Measurements from ENCODE around the gene ATP10B.

DNA sequence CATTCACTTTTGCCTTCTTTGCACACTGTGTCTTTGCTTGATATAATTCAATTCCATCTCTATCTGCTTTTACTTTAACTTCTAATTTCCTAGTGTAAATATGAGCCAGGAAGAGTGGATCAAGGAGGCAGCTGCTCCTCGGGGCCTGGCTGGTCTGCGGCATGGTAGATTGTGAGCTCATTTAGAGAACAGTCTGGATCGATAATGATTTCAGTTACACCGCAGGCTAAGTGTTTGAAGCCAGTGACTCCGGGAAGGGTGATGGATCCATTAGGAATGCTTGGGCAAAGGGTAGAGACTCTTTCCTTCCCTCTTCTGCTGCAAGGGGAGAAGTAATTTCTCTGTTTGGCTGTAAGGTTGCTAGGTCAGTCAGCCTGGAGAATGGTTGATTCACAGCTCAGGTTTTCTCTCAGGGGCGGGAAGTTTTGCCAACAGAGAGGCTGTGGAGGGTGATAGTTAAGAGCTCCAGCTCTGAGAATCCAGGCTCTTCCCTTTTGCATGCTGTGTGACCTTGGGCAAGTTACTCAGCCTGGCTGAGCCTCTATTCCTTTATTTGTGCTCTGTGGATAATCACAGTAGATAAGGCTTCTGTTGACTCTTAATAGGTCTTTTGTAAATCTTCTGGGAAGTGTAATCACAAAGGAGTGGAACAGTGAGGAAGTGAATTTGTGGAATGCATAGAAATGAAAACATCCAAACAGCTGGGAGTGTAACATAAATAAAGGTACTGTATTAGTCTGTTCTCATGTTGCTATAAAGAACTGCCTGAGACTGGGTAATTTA lies 331.2 kb downstream of the ATP10B start:
- TF ChIP-seq ZNF12 (CRISPR knock-in tag; IDR thresholded peaks at IDR 0.05) = no peak
- TF ChIP-seq, protein P1, sequence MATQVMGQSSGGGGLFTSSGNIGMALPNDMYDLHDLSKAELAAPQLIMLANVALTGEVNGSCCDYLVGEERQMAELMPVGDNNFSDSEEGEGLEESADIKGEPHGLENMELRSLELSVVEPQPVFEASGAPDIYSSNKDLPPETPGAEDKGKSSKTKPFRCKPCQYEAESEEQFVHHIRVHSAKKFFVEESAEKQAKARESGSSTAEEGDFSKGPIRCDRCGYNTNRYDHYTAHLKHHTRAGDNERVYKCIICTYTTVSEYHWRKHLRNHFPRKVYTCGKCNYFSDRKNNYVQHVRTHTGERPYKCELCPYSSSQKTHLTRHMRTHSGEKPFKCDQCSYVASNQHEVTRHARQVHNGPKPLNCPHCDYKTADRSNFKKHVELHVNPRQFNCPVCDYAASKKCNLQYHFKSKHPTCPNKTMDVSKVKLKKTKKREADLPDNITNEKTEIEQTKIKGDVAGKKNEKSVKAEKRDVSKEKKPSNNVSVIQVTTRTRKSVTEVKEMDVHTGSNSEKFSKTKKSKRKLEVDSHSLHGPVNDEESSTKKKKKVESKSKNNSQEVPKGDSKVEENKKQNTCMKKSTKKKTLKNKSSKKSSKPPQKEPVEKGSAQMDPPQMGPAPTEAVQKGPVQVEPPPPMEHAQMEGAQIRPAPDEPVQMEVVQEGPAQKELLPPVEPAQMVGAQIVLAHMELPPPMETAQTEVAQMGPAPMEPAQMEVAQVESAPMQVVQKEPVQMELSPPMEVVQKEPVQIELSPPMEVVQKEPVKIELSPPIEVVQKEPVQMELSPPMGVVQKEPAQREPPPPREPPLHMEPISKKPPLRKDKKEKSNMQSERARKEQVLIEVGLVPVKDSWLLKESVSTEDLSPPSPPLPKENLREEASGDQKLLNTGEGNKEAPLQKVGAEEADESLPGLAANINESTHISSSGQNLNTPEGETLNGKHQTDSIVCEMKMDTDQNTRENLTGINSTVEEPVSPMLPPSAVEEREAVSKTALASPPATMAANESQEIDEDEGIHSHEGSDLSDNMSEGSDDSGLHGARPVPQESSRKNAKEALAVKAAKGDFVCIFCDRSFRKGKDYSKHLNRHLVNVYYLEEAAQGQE (IDR thresholded peaks at IDR 0.05; ENCODE audit: borderline replicate concordance in 1 of 2, low read depth in 1 of 2, low read length in 2 of 2) = no peak
- TF ChIP-seq ZFX (CRISPR knock-in tag; IDR thresholded peaks at IDR 0.05; ENCODE audit: low read depth) = no peak
- no peak for TF ChIP-seq BRCA1 (CRISPR knock-in tag; IDR thresholded peaks at IDR 0.05)
- TF ChIP-seq, protein P2, sequence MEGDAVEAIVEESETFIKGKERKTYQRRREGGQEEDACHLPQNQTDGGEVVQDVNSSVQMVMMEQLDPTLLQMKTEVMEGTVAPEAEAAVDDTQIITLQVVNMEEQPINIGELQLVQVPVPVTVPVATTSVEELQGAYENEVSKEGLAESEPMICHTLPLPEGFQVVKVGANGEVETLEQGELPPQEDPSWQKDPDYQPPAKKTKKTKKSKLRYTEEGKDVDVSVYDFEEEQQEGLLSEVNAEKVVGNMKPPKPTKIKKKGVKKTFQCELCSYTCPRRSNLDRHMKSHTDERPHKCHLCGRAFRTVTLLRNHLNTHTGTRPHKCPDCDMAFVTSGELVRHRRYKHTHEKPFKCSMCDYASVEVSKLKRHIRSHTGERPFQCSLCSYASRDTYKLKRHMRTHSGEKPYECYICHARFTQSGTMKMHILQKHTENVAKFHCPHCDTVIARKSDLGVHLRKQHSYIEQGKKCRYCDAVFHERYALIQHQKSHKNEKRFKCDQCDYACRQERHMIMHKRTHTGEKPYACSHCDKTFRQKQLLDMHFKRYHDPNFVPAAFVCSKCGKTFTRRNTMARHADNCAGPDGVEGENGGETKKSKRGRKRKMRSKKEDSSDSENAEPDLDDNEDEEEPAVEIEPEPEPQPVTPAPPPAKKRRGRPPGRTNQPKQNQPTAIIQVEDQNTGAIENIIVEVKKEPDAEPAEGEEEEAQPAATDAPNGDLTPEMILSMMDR (CRISPR knock-in tag; IDR thresholded peaks at IDR 0.05) = no peak
- TF ChIP-seq GABPA (IDR thresholded peaks at IDR 0.05; ENCODE audit: low read depth, low read length) = no peak
- TF ChIP-seq GABPA (CRISPR knock-in tag; IDR thresholded peaks at IDR 0.05; ENCODE audit: low read depth) = no peak
- no peak for TF ChIP-seq EP300 (IDR thresholded peaks at IDR 0.05; ENCODE audit: low read depth in 2 of 2, low read length in 2 of 2)
- no peak for TF ChIP-seq EP300 (CRISPR knock-in tag; IDR thresholded peaks at IDR 0.05; ENCODE audit: borderline replicate concordance)
- TF ChIP-seq GTF2F1 (IDR thresholded peaks at IDR 0.05; ENCODE audit: low read length) = no peak
- TF ChIP-seq, protein P3, sequence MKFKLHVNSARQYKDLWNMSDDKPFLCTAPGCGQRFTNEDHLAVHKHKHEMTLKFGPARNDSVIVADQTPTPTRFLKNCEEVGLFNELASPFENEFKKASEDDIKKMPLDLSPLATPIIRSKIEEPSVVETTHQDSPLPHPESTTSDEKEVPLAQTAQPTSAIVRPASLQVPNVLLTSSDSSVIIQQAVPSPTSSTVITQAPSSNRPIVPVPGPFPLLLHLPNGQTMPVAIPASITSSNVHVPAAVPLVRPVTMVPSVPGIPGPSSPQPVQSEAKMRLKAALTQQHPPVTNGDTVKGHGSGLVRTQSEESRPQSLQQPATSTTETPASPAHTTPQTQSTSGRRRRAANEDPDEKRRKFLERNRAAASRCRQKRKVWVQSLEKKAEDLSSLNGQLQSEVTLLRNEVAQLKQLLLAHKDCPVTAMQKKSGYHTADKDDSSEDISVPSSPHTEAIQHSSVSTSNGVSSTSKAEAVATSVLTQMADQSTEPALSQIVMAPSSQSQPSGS (CRISPR knock-in tag; IDR thresholded peaks at IDR 0.05) = no peak
